Activated CD8-positive, alpha-beta memory T cell treated with anti-CD3 and anti-CD28 coated beads, Interleukin-2, amount 50 U/mL, for 48 hours (primary cell): ENCODE data around the gene GIGYF1.
"Not testable (repeated sequence)": the region's sequence is repeated elsewhere in the genome, so short reads cannot be mapped to it uniquely, and the experiment has no call there.

Source experiments
- DNase-seq: peaks from one replicate; pipeline ENCODE4 v3.0.0-alpha.2; 2020

The GIGYF1 gene

DNA sequence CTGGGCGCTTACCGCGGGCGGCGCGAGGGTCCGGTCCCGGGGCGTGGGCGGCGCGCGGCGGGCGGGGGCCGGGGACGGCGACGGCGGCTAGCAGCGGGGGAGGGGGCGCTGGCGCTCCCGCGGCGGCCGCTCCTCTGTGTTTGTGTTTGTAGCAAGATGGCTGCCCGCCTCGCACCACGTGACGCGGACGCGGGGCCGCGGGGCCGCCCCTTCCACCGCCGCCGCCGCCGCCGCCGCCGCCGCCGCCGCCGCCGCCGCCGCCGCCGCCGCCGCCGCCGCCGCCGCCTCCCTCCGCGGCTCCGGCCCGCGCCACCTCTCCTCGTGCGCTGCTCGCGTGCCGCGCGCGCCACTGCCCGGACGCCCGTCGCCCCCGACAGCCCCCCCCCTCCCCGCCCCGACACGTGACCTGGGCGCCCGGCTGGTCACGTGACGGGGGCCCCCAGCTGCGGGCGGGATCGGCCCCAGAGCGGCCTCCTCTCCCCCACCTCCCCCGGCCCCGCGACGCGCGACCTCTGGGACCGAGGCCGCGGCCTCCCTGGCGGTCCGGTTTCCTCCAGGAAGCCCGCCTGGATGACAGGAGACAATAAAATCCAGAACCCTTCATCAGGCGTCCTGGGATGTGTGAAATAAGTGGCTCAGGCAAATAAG lies at the start of gene GIGYF1:
Gene GIGYF1, minus strand, starts transcription at position 153 of the 648 bp plus-strand sequence. CDS start 6,012 bp downstream, outside the sequence.
- peak; percentile 84 for DNase-seq

DNA sequence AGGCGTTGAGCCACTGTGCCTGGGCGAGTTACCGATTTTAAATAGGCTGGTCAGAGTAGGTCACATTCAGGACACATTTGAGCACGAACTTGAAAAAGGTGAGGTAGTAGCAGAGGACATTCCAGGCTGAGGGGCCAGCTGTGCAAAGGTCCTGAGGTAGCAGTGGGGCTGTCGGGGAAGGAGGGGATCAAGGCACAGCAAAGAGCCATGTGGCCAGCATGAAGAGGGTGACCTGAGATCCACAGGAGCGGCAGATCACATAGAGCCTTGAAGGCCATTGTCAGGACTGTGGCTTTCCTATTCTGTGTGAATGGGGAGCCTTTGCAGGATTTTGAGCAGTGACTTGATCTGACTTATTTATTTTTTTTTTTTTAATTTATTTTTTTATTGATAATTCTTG lies 45.9 kb upstream of the GIGYF1 start:
- no peak for DNase-seq

- no peak for DNase-seq
Observed at GRCh38 chr7:100736671-100737070, 42.6 kb upstream of the GIGYF1 start.

- no peak for DNase-seq
Observed at GRCh38 chr7:100735730-100736129, 41.7 kb upstream of the GIGYF1 start.

- DNase-seq = no peak
Observed at GRCh38 chr7:100731937-100732636, 38.0 kb upstream of the GIGYF1 start.

- DNase-seq = no peak
Observed at GRCh38 chr7:100730136-100730800, 36.2 kb upstream of the GIGYF1 start.

- DNase-seq = no peak
Observed at GRCh38 chr7:100728196-100728595, 34.1 kb upstream of the GIGYF1 start.

- no peak for DNase-seq
Observed at GRCh38 chr7:100726996-100727761, 33.1 kb upstream of the GIGYF1 start.

- not testable (repeated sequence) for DNase-seq
Observed at GRCh38 chr7:100724364-100724763, 30.3 kb upstream of the GIGYF1 start.

DNA sequence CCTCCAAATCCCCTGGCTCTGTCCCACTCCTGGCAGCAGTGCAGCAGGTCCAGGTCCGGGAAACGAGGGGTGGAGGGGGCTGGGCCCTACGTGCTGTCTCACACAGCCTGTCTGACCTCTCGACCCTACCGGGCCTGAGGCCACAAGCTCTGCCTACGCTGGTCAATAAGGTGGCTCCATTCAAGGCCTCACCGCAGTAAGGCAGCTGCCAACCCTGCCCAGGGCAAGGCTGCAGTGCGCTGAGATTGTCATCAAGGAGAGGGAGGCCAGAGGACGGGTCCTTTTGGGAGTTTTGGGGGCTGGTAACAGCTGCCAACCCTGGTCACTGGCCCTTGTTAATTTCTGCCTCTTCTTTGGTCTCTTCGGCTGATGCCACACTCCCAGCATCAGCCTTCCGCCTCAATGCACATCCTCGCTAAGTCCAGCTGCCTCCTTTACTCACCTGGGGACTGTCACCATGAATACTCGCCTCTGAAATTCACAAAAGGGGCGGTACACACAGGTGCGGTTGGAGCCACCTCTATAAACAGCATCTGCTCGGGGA lies 29.8 kb upstream of the GIGYF1 start:
- no peak for DNase-seq

- no peak for DNase-seq
Observed at GRCh38 chr7:100722480-100723212, 28.6 kb upstream of the GIGYF1 start.

DNA sequence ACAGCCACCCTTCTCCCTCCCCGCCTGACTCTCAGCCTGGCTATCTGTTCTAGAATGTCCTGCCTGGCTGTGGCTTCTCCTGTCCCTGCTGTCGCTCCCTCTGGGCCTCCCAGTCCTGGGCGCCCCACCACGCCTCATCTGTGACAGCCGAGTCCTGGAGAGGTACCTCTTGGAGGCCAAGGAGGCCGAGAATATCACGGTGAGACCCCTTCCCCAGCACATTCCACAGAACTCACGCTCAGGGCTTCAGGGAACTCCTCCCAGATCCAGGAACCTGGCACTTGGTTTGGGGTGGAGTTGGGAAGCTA lies 27.4 kb upstream of the GIGYF1 start:
- no peak for DNase-seq

- DNase-seq = no peak
Observed at GRCh38 chr7:100720671-100721504, 26.8 kb upstream of the GIGYF1 start.

DNA sequence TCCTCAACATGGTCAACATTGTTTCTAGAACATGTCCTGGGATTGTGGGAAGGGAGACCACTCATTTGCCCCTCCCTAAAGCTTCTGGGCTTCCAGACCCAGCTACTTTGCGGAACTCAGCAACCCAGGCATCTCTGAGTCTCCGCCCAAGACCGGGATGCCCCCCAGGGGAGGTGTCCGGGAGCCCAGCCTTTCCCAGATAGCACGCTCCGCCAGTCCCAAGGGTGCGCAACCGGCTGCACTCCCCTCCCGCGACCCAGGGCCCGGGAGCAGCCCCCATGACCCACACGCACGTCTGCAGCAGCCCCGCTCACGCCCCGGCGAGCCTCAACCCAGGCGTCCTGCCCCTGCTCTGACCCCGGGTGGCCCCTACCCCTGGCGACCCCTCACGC lies 26.2 kb upstream of the GIGYF1 start, which contains the start of gene EPO:
Gene EPO, plus strand, starts transcription at position 190 of the 392 bp plus-strand sequence. CDS start 513 bp downstream, outside the sequence.
- DNase-seq = no peak

GRCh38 chr7:100719523-100720278 lies 25.7 kb upstream of the GIGYF1 start:
- no peak for DNase-seq

- not testable (repeated sequence) for DNase-seq
Observed at GRCh38 chr7:100717073-100717472, 23.0 kb upstream of the GIGYF1 start.

GRCh38 chr7:100714725-100715124 lies 20.7 kb upstream of the GIGYF1 start:
- DNase-seq = no peak

GRCh38 chr7:100711369-100711768 lies 17.3 kb upstream of the GIGYF1 start:
- DNase-seq = no peak

GRCh38 chr7:100710452-100710851 lies 16.4 kb upstream of the GIGYF1 start:
- no peak for DNase-seq

DNA sequence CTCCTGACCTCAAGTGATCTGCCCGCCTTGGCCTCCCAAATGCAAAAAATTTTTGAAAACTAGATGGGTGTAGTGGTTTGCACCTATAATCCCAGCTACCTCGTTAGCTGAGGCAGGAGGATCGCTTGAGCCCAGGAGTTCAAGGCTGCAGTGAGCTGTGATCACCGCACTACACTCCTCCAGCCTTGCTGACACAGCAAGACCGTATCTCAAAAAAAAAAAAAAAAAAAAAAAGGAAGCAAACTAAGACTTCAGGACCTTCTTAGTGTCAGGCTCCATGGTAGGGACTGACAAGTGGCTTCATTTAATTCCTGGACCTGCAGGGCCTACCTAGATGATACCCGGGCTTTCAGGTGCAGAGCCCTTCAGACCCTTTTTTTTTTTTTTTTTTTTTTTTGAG lies 14.3 kb upstream of the GIGYF1 start:
- DNase-seq = no peak
